T-helper 2 cell treated with Interferon-gamma antibody and Interleukin-4, amounts not matched to agents 100 ng/mL and 5 ng/mL, for 36 hours (primary cell): ENCODE data around the gene GAB2. TPM values are rescaled to one million over a fixed set of nuclear protein-coding genes. Genes with fewer than 3 reads are reported as not detected.

Experiments
- intact Hi-C: fragments of 100-400 bp; cut with micrococcal nuclease; formaldehyde crosslinking; loops from one replicate; pipeline ENCODE4 v1.15.1; 2023
- total RNA-seq: library from RNA; stranded (reverse); gene quantifications from 2 replicates; pipeline ENCODE4 v1.2.3, GENCODE V29; 2022

Gene GAB2
- total RNA-seq: 85.2 and 96.1 TPM in 2 replicates

DNA sequence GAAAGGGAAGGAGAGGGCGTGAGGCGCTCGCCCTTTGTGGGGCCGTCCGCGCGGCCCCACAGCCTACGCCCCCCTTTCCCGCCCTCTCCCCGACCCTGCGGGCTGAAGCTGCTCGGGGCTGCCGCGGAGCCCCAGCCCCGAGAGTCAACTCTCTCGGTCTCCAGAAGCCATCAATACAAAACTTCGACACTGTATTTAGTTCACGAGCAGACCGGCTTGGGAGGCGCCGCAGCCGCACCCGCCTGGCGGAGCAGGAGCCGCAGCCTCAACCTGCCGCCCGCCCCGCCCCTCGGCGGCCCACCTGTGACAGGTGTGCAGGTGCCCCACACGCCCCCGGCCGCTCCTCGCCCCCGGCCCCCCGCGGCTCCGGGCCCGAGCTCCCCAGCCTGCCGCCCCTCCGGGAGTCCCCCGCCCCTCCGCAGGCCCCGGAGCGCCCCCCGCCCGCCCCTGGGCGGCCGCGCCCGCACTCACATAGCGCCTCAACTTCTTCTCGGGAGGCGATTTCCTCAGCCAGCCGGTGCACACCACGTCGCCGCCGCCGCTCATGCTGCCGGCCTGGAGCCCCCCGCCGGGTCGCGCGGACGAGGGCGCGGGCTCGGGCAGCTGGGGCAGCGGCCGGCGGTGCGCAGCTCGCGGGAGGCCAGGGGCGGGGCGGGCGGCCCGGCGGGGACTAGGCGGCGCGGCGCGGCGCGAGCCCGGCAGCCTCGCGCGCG, at the start of gene GAB2:
Gene GAB2, minus strand, starts transcription at position 646 of the 713 bp plus-strand sequence. Its CDS starts 100 bp downstream, at position 546.
- intact Hi-C loops: loop anchor here (1.0 to 5.0 kb wide), 7 partner anchors 15 to 340 kb away; partner anchors contain the start of genes ALG8, KCTD21, NDUFC2 and USP35

DNA sequence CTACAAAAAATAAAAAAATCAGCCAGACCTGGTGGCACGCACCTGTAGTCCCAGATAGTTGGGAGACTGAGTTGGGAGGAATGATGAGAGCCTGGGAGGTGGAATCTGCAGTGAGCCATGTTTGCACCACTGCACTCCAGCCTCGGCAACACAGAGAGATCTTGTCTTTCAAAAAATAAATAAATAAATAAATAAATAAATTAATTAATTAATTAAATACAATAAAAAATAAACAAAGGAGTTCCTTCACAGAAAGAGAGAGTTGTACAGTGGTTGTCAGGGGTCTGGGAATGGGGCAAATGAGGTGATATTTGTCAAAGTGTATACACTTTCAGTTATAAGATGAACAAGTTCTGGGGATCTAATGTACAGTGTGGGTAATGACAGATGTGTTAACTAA, 49.8 kb upstream of the GAB2 start:
- intact Hi-C loops: loop anchor here (5.0 kb wide), 1 partner anchor 95 kb away; no protein-coding TSS in a partner anchor

DNA sequence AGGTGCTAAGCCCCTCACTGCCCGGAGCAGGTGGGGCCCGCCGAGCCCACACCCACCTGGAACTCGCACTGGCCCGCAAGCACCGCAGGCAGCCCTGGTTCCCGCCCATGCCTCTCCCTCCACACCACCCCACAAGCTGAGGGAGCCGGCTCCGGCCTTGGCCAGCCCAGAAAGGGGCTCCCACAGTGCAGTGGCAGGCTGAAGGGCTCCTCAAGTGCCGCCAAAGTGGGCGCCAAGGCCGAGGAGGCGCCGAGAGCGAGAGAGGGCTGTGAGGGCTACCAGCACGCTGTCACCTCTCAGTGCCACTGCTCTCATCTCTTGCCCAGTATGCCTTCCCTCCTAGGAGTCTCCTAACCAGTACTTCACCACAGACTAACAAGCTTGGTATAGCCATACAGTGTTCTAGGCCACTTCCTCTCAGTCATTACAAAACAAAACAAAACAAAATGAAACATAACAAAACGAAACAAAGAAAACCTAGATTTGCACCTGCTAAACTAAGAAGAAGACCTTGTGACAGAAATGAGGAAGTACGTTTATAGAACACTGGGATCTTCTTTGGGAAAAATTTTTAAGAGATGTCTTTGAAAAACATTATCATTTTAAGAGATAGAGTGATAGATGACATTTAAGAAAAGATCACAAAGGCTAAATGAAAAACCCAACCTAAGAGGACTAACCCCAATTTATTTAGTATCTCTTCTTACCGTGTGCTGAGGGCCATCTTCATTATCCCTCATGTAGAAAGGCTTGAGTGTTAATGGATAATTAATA, 47.7 kb upstream of the GAB2 start:
- intact Hi-C loops: loop anchor here (1.0 to 5.0 kb wide), 3 partner anchors 47 to 325 kb away; no protein-coding TSS in a partner anchor

GRCh38 chr11:78464787-78465168, 47.2 kb upstream of the GAB2 start:
- intact Hi-C loops: loop anchor here (1.0 to 5.0 kb wide), 3 partner anchors 46 to 324 kb away; no protein-coding TSS in a partner anchor

GRCh38 chr11:78460471-78460870, 42.9 kb upstream of the GAB2 start:
- intact Hi-C loops: no loop called here

- intact Hi-C loops: no loop called here
Observed at GRCh38 chr11:78459738-78460137, 42.1 kb upstream of the GAB2 start.

DNA sequence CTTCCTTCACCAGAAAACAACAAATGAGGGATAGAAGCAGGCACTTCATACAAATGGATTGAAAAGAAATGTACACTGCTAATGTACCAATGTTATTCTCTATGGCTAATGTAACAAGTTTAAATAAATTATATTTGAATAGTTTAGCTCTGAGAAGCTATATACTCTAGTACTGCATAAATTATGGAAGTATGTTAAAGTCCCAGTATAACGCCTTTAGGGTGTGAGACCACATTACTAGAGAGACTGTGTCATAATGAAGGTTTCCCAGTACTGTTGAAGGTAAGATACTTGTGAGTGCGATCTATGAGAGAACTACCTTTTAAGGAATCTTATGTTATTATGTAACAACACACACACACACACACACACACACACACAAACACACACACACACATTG, 39.8 kb upstream of the GAB2 start:
- intact Hi-C loops: no loop called here

- intact Hi-C loops: no loop called here
Observed at GRCh38 chr11:78453140-78453935, 35.7 kb upstream of the GAB2 start.

- intact Hi-C loops: no loop called here
Observed at GRCh38 chr11:78451371-78452150, 33.9 kb upstream of the GAB2 start.

GRCh38 chr11:78450866-78451265, 33.2 kb upstream of the GAB2 start:
- intact Hi-C loops: no loop called here

- intact Hi-C loops: no loop called here
Observed at GRCh38 chr11:78449866-78450265, 32.2 kb upstream of the GAB2 start.

DNA sequence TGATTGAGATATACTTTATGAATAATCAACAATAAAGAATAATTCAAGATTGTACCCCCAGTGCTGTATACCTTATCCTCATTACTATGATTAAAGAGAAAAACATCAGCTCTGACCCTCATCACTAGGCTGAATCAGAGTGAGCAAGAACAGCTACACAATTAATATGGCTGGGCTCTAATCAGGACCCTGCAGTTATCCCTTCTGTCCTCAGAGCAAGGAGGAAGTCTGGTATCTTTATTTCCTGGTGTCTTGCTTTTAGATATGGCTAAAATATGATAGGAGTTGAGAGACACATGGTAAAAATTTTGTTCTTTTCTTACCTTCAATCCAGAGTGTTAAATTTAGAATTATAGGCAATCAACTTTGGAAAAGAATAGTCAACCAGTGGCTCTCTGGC, 28.6 kb upstream of the GAB2 start:
- intact Hi-C loops: no loop called here

DNA sequence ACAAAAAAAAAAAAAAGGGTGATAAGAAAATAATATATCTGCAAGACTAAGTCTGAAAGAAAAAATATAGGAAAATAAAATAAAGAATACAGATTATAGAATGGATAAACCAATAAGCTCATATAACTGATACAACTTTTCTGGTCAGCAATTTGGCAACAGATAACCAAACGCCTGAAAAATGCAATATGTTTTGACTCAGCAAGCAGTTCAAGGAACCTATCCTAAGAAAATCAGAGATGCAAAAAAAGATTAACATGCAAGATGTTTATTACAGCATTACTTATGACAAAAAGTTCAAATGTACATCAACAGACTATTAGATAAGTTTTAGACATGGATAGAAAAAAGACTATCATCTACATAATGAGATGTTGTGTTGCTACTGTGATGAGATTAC, 27.1 kb upstream of the GAB2 start:
- intact Hi-C loops: no loop called here

DNA sequence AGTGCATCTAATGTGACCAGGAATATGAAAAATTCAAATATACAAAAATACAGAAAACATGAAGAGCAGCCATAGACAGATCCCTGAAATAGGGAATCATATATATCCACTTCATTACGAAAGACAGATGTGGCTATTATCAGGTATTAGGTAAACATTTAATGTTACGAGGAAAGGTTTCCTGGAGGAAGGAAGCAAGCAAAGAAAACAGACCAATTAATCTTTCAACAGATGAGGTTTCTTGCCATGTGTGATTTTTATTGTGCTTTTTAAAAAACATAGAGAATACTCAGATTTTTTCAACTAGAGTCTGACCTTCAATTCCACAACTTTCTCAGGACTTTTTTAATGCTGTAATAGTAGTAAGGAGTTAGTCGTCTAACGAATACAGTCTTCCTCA, 24.3 kb upstream of the GAB2 start:
- intact Hi-C loops: no loop called here

GRCh38 chr11:78438298-78438975, 20.8 kb upstream of the GAB2 start:
- intact Hi-C loops: no loop called here

DNA sequence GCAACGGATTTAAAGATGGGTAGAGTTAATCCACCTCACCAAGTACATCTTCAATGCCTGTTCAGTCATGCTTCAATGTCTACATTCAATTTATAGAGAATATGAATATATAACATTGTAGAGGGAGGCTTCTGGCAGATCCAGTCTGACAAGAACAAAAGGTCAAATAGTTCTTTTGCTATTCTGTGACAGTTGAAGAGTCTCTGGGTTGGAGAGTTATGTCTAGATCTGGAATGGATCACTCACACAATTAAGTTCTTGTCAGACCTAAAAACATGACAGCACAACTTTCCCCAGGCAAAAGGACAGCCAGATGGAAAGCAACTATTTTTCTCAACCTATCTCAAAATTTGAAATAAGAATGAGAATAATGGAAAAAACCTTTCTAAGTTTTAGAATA, 15.3 kb upstream of the GAB2 start:
- intact Hi-C loops: loop anchor here (2.0 kb wide), 1 partner anchor 16 kb away; the partner anchor contains the start of gene GAB2

DNA sequence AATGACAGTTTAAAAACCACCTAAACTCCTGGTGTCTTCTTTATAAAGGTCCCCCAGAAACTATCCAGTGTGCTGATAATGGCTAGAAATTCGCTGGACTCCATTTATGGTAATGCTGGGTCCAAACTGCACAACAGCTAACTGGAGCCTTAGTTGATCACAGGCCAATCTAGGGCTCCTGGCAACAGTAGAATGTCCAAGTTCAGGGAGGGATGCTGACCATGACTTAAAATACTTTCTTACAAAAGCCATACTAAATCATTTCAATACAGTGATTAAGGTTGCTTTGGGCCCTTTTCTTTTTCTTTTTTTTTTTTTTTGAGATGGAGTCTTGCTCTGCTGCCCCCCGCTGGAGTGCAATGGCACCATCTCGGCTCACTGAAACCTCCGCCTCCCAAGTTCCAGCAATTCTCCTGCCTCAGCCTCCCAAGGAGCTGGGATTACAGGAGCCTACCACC, 14.5 kb upstream of the GAB2 start:
- intact Hi-C loops: loop anchor here (2.0 kb wide), 1 partner anchor 15 kb away; the partner anchor contains the start of gene GAB2

DNA sequence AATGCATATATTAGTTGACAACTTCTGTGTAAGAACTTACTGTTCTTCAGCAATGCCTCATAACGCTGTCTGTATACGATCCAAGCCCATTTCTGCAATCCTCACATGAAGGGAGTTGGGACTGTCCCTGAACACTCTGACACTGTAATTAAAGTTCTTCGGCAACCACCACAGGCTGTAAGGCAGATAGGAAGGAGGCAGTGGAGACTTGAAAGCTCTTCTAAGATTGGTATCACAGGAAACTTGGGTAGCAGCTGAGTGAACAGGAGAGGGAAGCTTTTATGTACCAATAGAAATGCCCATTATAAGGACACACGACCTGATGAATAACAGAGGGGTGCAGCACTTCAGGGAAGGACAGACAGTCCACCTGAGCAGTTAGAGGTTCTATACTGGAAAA, 12.0 kb upstream of the GAB2 start:
- intact Hi-C loops: no loop called here

DNA sequence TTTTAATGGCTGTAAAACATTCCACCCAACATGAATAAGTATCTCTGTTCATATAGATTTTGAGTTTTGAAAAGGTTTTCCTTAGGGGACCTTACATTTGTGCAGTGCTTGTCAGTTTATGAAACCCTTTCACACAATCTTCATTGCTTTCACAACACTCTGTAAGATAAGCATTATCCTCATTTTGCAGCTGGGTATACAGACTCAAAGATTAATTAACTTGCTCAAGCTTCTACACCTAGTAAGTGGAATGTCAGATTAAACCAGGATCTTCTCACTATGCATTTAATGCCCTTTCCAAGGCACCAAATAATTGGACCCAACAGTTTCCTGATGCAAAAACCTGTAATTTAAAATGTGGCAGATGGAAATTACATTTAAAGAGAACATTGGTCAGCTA, 11.6 kb upstream of the GAB2 start:
- intact Hi-C loops: no loop called here

GRCh38 chr11:78428773-78429172, 11.2 kb upstream of the GAB2 start:
- intact Hi-C loops: no loop called here
